OCI-LY3 (cell line): ENCODE data around the gene JPH3.

Experiments
- H2AFZ ChIP-seq: fragments of 200-600, 300-600 bp; shearing (Covaris generic); 2 replicates; pipeline ENCODE4 v1.6.0; 2014; ENCODE audit warnings: antibody characterized with exemption, low read depth, low read length
- H3K27ac ChIP-seq: fragments of 200-600, 300-600 bp; sonication (generic); 2 replicates; pipeline ENCODE4 v1.5.1; 2014; ENCODE audit warnings: mild to moderate bottlenecking, low read length, moderate library complexity, mixed read lengths
- H3K27me3 ChIP-seq: fragments of 200-600, 300-600 bp; sonication (generic); 2 replicates; pipeline ENCODE4 v1.6.1; 2014; ENCODE audit warnings: low read depth, low read length, mixed read lengths
- H3K36me3 ChIP-seq: fragments of 200-600, 300-600 bp; sonication (generic); replicated peaks from 2 replicates; pipeline ENCODE3; 2014; ENCODE audit warnings: low read depth, low read length, mixed read lengths
- H3K4me1 ChIP-seq: fragments of 300-600, 200-600 bp; sonication (generic); 2 replicates; pipeline ENCODE4 v1.6.1; 2014; ENCODE audit warnings: low read length, mixed read lengths
- H3K4me2 ChIP-seq: fragments of 200-600, 300-600 bp; sonication (generic); 2 replicates; pipeline ENCODE4 v1.6.1; 2014; ENCODE audit warnings: low read length, mixed read lengths
- H3K4me3 ChIP-seq: fragments of 300-600, 200-600 bp; sonication (generic); 2 replicates; pipeline ENCODE4 v1.5.1; 2014; ENCODE audit warnings: antibody characterized with exemption, mild to moderate bottlenecking, low read length, moderate library complexity
- H3K79me2 ChIP-seq: fragments of 300-600, 200-600 bp; shearing (Covaris generic); 2 replicates; pipeline ENCODE4 v1.6.1; 2014; ENCODE audit warnings: mild to moderate bottlenecking, low read length, mixed read lengths
- H3K9ac ChIP-seq: fragments of 300-600, 200-600 bp; shearing (Covaris generic); 2 replicates; pipeline ENCODE4 v1.6.0; 2014; ENCODE audit warnings: mild to moderate bottlenecking, low read length, moderate library complexity
- H3K9me3 ChIP-seq: fragments of 200-600, 300-600 bp; shearing (Covaris generic); 2 replicates; pipeline ENCODE4 v1.6.1; 2014; ENCODE audit warnings: low read length, mixed read lengths; ENCODE audit not compliant: insufficient read depth
- H4K20me1 ChIP-seq: fragments of 200-600, 300-600 bp; sonication (generic); 2 replicates; pipeline ENCODE4 v1.6.1; 2016; ENCODE audit warnings: low read length, mixed read lengths; ENCODE audit not compliant: insufficient read depth
- CTCF ChIP-seq: fragments of 200-600, 300-600 bp; sonication (generic); IDR thresholded peaks from 2 replicates; pipeline ENCODE4 v1.5.1; 2014; ENCODE audit warnings: antibody characterized with exemption, low read length, low read depth
- EZH2phosphoT487 ChIP-seq: fragments of 200-600 bp; shearing (Covaris generic); IDR thresholded peaks from 2 replicates; pipeline ENCODE4 v1.6.1; 2018; ENCODE audit warnings: antibody characterized with exemption, mixed run types, low read depth

JPH3 gene

GRCh38 chr16:87708881-87709638, 106.8 kb downstream of the JPH3 start:
- no peak overlapping the region for H3K9ac ChIP-seq
- no peak overlapping the region for H2AFZ ChIP-seq
- H4K20me1 ChIP-seq, result no peaks in the 10 kb centered on the region
- no peak overlapping the region for H3K4me2 ChIP-seq
- H3K27me3 ChIP-seq, result no peaks in the 10 kb centered on the region
- no peaks in the 10 kb centered on the region for H3K79me2 ChIP-seq
- H3K36me3 ChIP-seq, result peaks cover 18% of the 10 kb centered on the region
- H3K9me3 ChIP-seq, result peaks cover 4% of the 10 kb centered on the region; the same call in 1 of the 2 replicates
- no peaks in the 10 kb centered on the region for H3K4me1 ChIP-seq
- no peak overlapping the region for H3K27ac ChIP-seq
- TF ChIP-seq EZH2phosphoT487, result no peak
- TF ChIP-seq CTCF, result no peak
- H3K4me3 ChIP-seq, result no peak overlapping the region

- peaks cover 4% of the 10 kb centered on the region; the same call in 1 of the 2 replicates for H3K9me3 ChIP-seq
- H3K4me1 ChIP-seq, result no peaks in the 10 kb centered on the region
- no peak overlapping the region for H3K4me3 ChIP-seq
- H3K27me3 ChIP-seq, result no peaks in the 10 kb centered on the region
- no peak overlapping the region for H2AFZ ChIP-seq
- H3K9ac ChIP-seq, result no peak overlapping the region
- TF ChIP-seq CTCF, result no peak
- H3K27ac ChIP-seq, result no peak overlapping the region
- no peak overlapping the region for H3K4me2 ChIP-seq
- no peaks in the 10 kb centered on the region for H3K79me2 ChIP-seq
- no peaks in the 10 kb centered on the region for H4K20me1 ChIP-seq
- peaks cover 18% of the 10 kb centered on the region for H3K36me3 ChIP-seq
Observed at GRCh38 chr16:87709677-87710076, 107.4 kb downstream of the JPH3 start.

GRCh38 chr16:87710887-87711286, 108.6 kb downstream of the JPH3 start:
- H2AFZ ChIP-seq, result no peak overlapping the region
- H3K36me3 ChIP-seq, result peaks cover 18% of the 10 kb centered on the region
- TF ChIP-seq EZH2phosphoT487 (no peak), CTCF (no peak)
- no peak overlapping the region for H3K9ac ChIP-seq
- H3K27ac ChIP-seq, result no peak overlapping the region
- no peaks in the 10 kb centered on the region for H3K79me2 ChIP-seq
- no peaks in the 10 kb centered on the region for H3K4me1 ChIP-seq
- no peak overlapping the region for H3K4me3 ChIP-seq
- H3K4me2 ChIP-seq, result no peak overlapping the region
- H3K9me3 ChIP-seq, result peaks cover 4% of the 10 kb centered on the region; the same call in 1 of the 2 replicates
- H4K20me1 ChIP-seq, result no peaks in the 10 kb centered on the region
- no peaks in the 10 kb centered on the region for H3K27me3 ChIP-seq

GRCh38 chr16:87712184-87712762, 110.0 kb downstream of the JPH3 start:
- Histone ChIP-seq H3K36me3 (peaks cover 11% of the 10 kb centered on the region), H4K20me1 (no peaks in the 10 kb centered on the region), H2AFZ (no peak overlapping the region), H3K9me3 (peaks cover 4% of the 10 kb centered on the region; the same call in 1 of the 2 replicates), H3K79me2 (no peaks in the 10 kb centered on the region), H3K27ac (no peak overlapping the region), H3K4me2 (no peak overlapping the region), H3K27me3 (no peaks in the 10 kb centered on the region), H3K4me3 (no peak overlapping the region), H3K9ac (no peak overlapping the region), H3K4me1 (no peaks in the 10 kb centered on the region)
- TF ChIP-seq EZH2phosphoT487, result no peak
- TF ChIP-seq CTCF, result no peak
